Fibroblast of gingiva (primary cell): ENCODE measurements around the gene CAMK2G.

Experiments used
- DNase-seq: peaks from one replicate; pipeline ENCODE4 v3.0.0-alpha.2; 2011; ENCODE audit warnings: low read depth

Gene CAMK2G

DNA sequence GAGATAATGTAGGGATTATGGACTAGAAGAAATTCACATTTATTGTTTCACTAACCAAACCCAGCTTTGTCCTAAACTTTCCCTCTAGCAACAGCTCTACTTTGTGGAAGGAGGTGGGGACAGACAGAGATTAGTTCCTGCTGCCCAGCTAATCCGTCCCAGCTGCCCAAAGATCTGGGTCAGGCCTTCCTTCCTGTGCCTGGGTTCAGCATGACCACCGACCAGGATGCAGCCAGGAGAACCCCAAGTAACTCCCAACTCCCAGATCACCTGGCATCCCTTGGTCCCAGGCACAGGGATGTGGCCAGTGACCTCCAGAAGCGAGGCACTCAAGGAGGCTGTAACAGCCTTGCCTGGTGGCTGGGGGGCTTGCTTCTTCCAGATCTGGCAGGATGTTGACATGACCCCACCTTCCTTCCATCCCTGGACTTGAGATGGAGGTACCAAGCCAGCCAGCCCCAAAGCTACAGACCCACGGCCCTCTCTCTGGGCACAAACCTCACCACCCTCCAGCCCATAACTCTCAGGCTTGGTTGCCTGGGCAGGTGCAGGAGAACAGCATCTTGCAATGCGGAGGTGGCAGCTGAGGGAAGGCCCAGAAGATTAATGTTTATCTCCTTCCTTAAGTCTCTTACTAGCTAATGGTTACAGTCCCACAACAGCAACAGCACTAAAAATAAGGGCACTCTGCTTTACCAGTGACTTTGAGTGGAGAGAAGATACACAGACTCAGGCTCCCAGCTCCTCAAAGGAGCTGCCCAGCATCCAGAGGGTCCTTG lies 11.1 kb downstream of the CAMK2G start:
- DNase-seq = no peak

DNA sequence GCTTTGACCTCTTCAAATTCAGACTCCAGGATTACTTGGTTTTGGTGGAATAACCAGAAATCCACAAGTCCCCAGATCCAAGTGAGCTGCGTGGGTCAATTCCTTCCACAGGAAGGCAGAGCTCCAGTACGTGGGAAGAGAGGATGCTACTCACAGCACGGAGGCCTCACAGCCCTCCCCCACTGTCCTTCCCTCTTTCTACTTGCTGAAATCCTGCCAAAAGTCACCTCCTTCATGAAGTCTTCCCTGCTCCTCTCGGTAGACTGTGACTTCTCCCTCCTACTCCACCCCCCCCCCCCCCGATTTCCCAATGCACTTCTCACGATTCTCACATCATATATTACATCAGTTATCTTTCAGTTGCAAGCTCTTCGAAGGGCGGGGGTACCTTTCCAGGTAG lies 12.3 kb downstream of the CAMK2G start:
- DNase-seq = no peak

DNA sequence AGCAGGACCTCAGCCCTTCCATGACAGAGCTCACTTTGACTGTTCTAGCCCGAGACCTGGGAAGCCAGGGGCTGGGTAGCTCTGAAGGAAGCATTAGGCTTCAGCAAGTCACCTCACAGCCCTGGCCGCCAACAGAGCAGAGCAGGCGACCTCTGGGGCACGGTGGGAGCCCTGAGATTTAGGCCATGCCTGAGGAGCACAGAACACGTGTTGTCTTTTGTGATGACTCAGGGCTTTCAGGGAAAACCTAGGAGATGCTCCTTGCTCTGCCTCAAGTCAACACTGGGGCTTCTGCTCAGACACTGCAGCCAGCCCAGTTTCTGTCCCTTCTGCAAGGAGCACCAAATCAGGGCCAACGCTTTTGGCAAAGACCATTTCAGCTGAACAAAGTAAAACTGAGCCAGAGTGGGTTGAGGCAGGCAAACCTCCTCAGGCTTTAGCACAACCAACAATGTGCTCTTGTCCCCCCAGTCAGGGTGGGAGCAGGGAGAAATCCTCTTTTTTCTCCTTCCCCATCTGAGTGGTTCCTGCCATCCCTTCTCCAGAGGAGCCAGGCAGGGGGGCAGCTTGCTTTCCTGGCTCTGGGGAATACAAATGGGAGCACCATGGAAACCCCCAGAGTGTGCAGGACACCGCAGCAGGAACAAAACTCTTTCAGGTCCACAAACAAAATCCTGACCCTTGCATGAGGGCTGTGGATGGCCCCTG lies 14.4 kb downstream of the CAMK2G start:
- no peak for DNase-seq

DNA sequence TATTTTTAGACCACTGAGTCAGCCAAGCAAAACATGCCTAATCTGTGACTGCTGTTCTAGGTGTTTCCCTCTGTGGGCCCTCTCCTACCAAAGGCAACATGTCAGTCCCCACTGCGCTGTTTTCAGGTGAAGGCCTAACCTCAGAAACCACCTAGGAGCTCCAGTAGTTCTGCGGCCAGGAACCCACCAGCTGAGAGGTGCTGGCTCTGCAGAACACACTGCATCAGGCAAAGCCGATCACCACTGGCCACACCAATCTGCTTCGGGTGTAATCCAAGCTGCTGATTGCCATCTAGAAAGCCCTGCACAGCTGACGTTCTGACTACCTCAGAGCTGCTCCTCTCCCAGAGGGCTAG lies 14.9 kb downstream of the CAMK2G start:
- no peak for DNase-seq

DNA sequence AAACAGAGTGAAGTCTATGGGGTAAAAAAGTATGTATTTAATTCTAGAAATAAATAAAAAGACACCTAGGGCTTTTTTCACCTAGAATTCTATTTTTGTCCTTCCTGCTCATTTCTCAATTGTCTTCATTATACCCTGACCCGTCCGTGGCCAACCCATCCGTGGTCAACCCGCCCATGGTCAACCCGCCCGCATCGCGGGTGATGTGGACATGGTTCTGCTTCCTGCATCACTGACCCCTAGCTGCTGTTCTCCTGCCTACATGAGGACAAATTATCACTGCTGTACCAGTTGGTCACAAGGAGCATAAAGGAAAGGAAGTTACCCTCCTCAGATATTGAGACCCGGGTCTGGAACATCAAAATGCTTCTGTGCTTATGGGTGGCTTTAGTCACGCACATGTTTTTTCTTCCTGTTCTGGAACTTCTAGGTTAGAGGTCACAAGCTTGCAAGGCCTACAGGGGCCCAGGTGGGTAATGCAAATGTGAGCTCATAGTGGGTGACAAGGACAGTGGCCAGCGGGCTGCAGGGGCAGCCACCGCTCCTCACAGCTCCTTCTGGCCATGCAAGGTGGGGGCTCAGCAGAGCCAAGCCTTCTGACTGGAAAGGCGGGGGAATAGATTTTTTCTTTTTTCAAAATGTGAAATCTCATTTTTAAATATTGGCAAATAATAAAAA lies 15.5 kb downstream of the CAMK2G start:
- no peak for DNase-seq

DNA sequence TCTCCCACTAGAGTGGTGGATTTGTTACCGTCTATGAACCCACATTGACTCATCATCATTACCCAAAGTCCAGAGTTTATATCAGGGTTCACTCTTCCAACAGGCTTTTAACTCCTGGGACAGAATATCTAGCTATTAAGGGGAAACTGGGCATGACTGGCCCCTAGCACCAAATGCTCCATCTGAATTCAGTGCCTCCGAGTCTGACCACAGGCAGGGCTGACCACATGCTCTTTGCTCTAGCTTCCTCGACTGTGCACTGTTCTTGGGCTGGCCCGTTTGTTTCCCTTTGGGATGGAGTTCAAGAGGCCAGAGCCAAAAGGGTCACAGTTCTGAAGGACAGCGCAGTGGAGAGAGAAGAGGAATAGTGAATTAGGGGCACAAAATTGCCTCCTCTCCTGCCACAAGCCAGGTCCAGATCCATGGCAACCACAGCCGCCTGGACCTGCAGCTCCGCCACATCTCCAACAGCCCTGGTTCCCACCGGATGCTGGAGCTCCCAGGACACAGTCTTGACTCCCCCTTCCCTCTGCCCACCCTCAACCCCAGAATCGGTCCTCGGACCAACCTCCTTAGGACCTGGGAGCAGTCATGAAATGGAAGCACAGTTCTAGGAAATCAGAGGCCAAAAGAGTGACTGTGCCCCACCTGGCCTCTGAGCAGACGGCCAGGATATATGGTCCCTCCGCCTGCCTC lies 16.2 kb downstream of the CAMK2G start:
- DNase-seq = no peak

DNA sequence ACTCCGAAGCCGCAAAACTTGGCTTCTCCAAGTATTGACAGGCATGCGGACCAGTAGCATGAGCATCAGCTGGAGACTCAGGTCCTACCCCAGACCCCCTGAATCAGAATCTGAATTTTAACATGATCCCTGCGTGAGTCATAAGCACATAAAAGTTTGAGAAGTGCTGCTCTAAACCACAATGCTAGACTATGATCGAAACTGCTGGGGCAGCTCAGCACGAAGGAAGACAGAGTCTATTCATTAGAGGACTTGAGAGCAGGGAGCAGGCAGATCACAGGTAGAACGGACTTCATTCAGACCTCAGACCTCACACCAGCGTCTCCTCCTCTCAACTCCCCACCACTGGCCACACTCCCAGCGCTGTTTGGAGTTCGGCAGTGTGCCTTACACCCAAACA lies 16.9 kb downstream of the CAMK2G start:
- DNase-seq = peak; percentile 35

DNA sequence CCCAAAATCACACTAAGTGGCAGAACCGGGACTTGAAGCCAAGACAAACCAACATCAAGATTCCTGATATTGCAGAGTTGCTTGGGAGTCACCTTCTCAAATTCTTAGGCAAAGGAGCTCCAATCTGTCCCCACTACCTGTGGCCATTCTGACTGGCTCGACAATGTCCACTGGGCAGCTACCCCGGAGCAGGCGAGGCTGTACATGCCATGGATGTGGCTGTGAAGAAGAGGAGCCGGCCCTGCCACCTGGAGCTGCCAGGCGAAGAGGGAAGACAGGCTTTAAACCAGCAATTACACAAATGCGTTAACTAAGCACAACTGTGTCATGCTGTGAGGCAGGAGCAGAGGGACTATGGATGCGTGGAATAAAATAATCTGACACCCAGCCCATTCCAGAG lies 18.1 kb downstream of the CAMK2G start:
- no peak for DNase-seq

DNA sequence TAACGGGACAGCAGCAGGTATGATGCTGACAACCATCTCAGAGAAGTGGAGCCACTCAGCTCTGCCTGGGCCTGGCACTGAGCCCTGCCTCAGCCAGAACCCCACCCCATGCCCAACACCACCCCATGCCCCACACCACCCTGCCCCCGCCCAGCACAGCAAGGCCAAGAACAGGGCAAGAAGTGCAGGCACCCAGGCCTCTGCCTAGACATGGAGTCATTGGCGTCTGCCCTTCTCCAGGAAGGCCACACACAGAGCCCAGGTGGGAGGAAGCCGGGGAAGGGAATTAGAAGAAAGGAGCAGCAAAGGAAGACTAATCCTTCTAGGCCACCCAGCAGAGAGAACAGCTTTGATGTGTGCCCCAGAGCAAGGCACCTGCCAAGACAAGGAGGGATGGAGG lies 18.9 kb downstream of the CAMK2G start:
- no peak for DNase-seq

DNA sequence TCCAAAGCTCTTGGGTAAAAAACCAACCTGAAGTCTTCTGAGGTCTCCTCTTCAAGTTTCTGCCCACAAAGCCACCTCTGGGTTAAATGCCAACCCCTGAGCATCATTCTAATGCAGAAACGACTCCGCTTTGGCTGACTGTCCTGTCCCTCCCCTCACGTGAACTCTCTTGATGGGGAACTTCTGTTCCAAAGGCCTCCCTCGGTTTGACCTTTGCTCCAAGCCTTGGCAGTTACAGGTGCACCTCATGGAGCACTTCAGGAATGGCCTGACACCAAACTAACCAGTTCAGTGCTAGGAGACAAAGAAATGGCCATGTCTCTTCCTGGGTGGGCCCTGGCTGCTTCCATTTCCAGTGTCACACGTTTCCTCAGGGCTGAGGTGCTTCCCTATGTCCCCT lies 20.0 kb downstream of the CAMK2G start:
- DNase-seq = no peak

DNA sequence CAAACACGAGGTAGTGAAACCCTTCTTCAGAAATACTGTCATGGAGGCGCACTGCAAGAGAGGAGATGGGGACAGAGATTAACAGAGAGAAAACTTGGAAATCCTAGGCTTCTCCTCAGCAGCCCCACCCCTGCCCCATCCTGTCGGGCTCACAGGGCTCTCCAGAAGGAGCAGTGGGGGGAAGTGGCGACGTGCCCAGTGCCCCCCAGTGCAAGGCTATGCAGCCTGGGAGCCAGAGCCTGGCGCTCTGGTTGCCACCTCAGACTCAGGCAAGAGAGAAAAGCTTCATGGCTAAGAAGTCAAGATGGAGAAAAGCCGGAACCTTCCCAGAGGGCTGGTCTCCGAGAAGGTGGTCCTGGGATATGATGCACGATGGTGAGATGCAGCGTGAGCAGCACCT lies 21.2 kb downstream of the CAMK2G start:
- no peak for DNase-seq

DNA sequence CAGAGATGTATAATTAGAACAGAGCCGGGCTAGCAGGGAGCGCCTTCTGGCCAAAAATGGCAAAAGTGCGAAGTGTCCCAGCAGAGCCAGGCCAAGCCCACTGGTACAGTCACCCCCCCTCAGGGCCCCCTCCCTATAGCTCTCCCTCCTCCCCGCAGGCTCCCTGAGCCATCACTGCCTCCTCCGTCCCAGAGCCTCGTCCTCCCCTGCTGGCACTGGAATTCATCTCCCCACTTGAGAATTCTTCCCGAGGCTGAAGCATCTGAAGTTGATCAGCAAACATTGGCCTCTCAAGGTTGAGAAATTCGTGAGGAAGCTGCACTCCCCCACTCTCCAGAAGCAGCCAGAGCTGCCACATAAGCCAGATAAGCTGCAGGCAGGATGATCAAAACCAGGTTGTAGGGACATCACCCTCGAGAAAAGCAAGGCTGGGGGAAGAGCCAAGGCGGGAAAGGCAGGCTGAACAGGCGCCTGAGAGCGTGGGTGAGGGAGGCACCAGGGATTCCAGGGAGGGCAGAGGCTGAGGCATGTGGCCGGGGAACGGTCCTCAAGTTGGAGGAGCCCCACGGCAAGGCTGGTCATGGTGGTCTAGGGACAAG lies 23.4 kb downstream of the CAMK2G start:
- DNase-seq = peak; percentile 99

DNA sequence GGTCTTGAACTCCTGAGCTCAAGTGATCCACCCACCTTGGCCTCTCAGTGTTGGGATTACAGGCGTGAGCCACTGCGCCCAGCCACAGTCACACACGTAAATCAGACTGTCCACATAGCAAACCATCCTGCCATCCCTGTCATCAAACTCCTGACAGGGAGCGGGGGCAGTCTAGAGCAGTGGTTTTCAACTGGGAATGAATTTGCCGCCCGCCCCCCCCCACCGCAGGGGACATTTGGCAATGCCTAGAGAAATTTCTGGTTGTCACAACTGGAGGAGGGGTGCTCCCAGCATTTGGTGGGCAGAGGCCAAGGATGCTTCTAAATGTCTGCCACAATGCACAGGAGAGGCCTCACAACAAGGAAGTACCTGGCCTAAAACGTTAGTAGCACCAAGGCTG lies 24.1 kb downstream of the CAMK2G start:
- DNase-seq = no peak

DNA sequence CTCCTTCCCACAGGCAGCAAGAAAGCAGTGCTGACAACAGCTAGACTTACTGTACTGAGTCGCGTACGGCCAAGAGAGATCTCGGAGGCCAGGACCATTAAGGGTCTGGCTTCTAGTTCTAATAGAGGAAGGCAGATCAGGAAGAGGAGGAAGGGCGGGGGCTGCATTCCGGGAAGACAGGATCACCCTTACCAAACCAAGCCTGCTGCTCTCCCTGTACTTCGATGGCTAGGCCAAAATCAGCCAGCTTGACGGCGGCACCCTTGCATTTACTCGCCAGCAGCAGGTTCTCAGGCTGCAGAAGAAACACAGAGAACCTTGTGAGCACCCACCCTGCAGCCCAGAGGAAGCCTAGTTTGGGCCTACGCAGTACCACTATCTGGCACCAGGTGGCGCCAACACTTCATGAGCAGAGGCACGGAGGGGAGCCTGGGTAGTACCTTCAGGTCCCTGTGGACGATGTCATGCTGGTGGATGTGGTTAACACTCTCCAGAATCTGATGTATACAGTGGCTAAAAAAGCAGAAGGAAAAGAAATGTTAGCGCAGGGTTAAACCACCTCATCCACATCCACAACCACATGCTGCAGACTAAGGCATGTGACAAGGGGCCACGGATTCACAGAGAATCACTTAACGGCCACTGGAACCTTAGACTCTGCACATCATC lies 25.4 kb downstream of the CAMK2G start:
- DNase-seq = peak; percentile 70

DNA sequence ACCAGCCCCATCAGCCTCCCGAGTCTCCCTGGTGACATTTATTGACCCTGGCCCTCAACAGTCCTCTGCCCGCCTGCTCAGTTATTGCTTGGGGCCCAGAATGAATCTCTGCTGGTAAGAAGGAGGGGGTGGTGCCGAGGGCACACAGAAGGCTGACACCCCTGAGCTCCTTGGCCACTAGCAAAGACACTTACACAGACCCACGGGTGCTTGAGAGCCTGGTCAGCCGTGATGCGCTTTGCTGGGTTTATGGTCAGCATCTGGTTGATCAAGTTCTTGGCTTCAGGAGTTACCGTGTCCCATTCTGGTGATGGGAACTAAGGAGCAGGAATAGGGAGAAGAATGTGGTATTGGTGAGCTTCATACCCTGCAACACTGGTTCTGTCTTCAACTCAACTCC lies 27.3 kb downstream of the CAMK2G start:
- no peak for DNase-seq

DNA sequence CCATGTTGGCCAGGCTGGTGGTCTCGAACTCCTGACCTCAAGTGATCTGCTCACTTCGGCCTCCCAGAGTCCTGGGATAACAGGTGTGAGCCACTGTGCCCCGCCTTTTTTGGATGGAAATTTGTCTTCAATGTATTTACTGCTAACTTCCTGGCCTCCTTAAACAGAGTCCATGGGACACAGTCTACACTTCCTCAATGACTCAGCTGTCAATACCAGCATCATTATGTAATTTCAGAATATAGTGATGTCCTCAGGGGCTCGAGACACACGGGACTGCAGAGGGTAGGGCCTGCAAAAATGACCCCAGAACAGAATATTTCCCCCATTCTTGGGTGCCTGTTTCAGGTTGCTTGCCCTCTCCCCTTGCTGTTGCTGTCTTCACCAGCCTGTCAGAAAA lies 31.1 kb downstream of the CAMK2G start:
- DNase-seq = no peak

DNA sequence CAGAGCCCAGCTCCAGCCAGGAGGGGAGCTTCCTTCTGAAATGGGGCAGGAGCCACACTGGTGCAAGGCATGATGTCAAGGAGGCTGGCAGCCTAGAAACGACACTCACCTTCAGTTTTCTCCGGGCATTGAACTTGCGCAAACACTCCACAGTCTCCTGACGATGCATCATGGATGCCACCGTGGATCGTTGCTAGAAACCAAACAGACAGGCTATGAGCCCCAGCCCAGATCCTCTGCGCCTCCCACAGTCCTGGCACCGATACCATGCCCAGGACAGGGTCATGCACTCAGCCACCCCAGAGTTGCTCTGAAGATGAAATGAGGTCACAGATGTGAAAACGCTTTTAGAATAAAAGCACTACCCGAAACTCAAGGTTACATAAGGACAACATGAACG lies 32.0 kb downstream of the CAMK2G start:
- DNase-seq = no peak

DNA sequence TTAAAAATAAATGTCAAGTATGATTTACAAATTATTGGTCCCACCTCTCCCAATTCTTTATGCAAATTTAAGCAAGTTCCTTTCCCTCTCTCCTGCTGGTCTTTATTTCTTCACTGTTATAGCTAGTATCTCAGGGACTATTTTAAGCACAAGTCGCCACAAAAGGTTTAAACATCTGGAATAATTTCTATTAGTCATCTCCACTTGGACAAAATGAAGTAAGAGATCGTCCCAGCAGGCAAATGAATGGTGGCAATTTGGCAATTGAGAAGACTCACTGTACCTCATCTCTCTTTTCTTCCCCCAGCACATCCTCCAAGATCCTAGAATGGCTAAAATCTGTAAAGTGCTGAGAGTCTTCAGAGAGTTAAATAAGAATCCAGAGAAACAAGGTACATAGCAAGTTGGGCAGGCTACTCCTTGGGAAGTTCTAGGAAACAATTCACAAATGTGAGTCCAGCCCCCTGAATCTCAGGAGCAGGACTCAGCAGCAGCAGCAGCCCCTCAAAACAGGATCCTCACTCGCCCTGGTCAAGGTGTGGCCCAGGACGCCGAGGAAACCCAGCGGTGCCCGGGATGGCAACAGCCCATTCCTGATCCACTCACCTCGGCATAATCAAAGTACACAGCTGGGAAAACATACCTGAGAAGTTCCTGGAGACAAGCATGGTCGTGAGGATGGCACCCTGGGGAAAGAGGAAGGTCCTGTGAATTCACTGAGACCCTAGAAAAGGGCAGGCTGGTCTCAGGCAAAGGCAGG lies 32.6 kb downstream of the CAMK2G start:
- peak; percentile 74 for DNase-seq

DNA sequence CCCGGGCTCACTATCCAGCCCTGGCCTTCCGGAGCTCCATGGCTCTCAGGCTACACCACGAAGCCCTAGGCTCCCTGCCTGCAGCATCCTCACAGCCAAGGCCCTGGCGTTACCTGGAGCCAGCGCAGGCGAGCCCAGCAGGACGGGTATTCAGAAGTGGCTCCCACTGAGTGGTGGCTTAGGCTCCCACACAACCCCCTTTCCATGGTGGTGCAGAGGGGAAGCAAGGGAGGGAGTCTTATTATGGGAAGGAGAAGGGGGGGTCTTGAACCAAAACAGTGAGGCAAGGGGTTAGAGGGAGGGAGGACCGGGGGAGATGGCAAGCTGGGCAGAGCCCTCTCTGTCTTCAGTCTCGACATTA lies 33.3 kb downstream of the CAMK2G start:
- DNase-seq = no peak

DNA sequence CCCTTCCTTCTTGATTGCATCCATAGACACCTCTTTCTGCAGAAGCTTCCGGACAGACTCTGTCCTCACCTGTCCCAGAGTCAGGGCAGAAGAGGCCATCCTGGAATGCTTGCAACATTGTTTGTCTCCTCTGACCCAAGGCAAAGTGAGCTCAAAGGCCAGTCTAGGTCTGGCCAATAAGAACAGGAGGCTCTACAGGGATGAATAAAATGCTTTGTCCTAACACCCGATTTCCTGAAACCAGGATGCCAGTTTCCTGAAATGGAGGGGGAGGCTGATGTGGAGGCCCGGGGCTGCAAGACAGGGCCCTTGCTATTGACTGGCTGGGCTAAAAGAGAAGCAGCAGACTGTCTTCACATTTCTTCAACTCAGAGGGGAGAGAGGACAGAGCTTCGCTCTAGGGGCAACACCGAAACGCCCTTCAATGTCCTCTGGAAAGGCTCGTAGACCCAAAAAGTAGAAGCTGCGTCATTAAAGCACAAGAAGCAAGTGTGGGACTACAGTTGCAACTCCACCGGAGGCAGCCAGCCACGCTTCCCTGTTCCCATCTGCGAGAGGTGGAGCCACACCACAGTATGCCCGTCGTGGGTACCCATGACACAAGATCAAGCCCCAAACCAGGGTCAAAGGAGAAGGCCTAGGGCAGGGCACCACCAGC lies 33.8 kb downstream of the CAMK2G start:
- DNase-seq = no peak

DNA sequence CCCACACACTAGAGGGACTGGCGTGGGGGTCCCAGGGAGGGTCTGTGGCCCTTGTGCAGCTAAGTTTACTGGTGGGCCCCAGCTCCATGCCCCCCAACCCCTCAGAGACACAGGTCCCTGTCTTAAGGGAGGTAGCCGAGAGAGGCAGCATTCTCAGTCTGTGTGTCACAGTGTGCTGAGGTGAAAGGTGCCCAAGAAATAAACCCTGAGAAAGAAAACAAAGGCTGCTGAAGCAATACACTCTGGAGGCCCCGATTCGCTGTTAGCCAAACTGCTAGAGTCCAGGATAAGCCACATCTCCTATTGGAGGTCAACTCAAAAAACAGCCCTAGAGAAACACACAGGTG lies 34.3 kb downstream of the CAMK2G start:
- no peak for DNase-seq
